AG10803 (cell line): Measurements from ENCODE around the gene GRM8.

Experiments used
- DNase-seq: peaks from one replicate; pipeline ENCODE4 v3.0.0; 2010; ENCODE audit warnings: low read depth
- H3K4me3 ChIP-seq: 2 replicates; pipeline ENCODE4 v1.5.1; 2011; ENCODE audit warnings: mild to moderate bottlenecking, low read length, control low read depth
- CTCF ChIP-seq: conservative IDR thresholded peaks from 2 replicates; pipeline ENCODE4 v1.5.1; 2011; ENCODE audit warnings: mild to moderate bottlenecking, low read length, control low read depth, inconsistent platforms

Gene GRM8

GRCh38 chr7:127080576-127080975 lies 172.2 kb downstream of the GRM8 start:
- DNase-seq, result no peak
- H3K4me3 ChIP-seq, result no peak overlapping the region
- no peak for TF ChIP-seq CTCF

- H3K4me3 ChIP-seq, result no peak overlapping the region
- DNase-seq, result no peak
Observed at GRCh38 chr7:127066974-127067373, 185.8 kb downstream of the GRM8 start.

GRCh38 chr7:127059475-127059874 lies 193.3 kb downstream of the GRM8 start:
- H3K4me3 ChIP-seq, result no peak overlapping the region
- TF ChIP-seq CTCF, result no peak
- no peak for DNase-seq

More at GRCh38 chr7:127066974-127067373, 185.8 kb downstream of the GRM8 start:
- TF ChIP-seq CTCF, result no peak

- H3K4me3 ChIP-seq, result no peak overlapping the region
- DNase-seq, result no peak
- TF ChIP-seq CTCF, result no peak
Observed at GRCh38 chr7:127057918-127058317, 194.8 kb downstream of the GRM8 start.

- DNase-seq, result no peak
- no peak for TF ChIP-seq CTCF
- H3K4me3 ChIP-seq, result no peak overlapping the region
Observed at GRCh38 chr7:127056202-127056601, 196.5 kb downstream of the GRM8 start.

GRCh38 chr7:127047521-127047920 lies 205.2 kb downstream of the GRM8 start:
- DNase-seq, result no peak
- H3K4me3 ChIP-seq, result no peak overlapping the region
- TF ChIP-seq CTCF, result no peak

GRCh38 chr7:127041689-127042452 lies 210.9 kb downstream of the GRM8 start:
- TF ChIP-seq CTCF, result no peak
- no peak for DNase-seq
- no peak overlapping the region for H3K4me3 ChIP-seq
